SKM-1 treated with dmso at 0.1 percent for 144 hours (cell line): ENCODE measurements around the gene SEMA5A.

Experiments
- DNase-seq: peaks from one replicate; lab custom pipeline; 2025; ENCODE audit not compliant: unreplicated experiment; lab: John Stamatoyannopoulos, UW

The SEMA5A gene

GRCh38 chr5:9151684-9152427 lies 394.0 kb downstream of the SEMA5A start:
- DNase-seq, result no peak

GRCh38 chr5:9149988-9150387 lies 395.9 kb downstream of the SEMA5A start:
- no peak for DNase-seq

GRCh38 chr5:9148242-9148641 lies 397.6 kb downstream of the SEMA5A start:
- no peak for DNase-seq

GRCh38 chr5:9140711-9141110 lies 405.2 kb downstream of the SEMA5A start:
- DNase-seq, result no peak

GRCh38 chr5:9140202-9140601 lies 405.7 kb downstream of the SEMA5A start:
- DNase-seq, result no peak

- no peak for DNase-seq
Observed at GRCh38 chr5:9139344-9139743, 406.5 kb downstream of the SEMA5A start.

GRCh38 chr5:9128136-9128535 lies 417.7 kb downstream of the SEMA5A start:
- no peak for DNase-seq

- no peak for DNase-seq
Observed at GRCh38 chr5:9126490-9126889, 419.4 kb downstream of the SEMA5A start.

- DNase-seq, result no peak
Observed at GRCh38 chr5:9125852-9126251, 420.0 kb downstream of the SEMA5A start.

GRCh38 chr5:9124838-9125237 lies 421.0 kb downstream of the SEMA5A start:
- DNase-seq, result no peak

- DNase-seq, result no peak
Observed at GRCh38 chr5:9124071-9124470, 421.8 kb downstream of the SEMA5A start.

GRCh38 chr5:9122528-9122927 lies 423.3 kb downstream of the SEMA5A start:
- no peak for DNase-seq

- DNase-seq, result no peak
Observed at GRCh38 chr5:9121597-9121996, 424.3 kb downstream of the SEMA5A start.

GRCh38 chr5:9118852-9119251 lies 427.0 kb downstream of the SEMA5A start:
- DNase-seq, result no peak

- DNase-seq, result no peak
Observed at GRCh38 chr5:9115093-9115492, 430.8 kb downstream of the SEMA5A start.

GRCh38 chr5:9112520-9113291 lies 433.2 kb downstream of the SEMA5A start:
- no peak for DNase-seq

- DNase-seq, result no peak
Observed at GRCh38 chr5:9108162-9108561, 437.7 kb downstream of the SEMA5A start.

GRCh38 chr5:9105851-9106250 lies 440.0 kb downstream of the SEMA5A start:
- no peak for DNase-seq

GRCh38 chr5:9104571-9105339 lies 441.1 kb downstream of the SEMA5A start:
- DNase-seq, result no peak

GRCh38 chr5:9103290-9103689 lies 442.6 kb downstream of the SEMA5A start:
- DNase-seq, result no peak

- DNase-seq, result no peak
Observed at GRCh38 chr5:9099689-9100088, 446.2 kb downstream of the SEMA5A start.

GRCh38 chr5:9098990-9099389 lies 446.9 kb downstream of the SEMA5A start:
- DNase-seq, result no peak
